Smooth muscle cell (in vitro differentiated cells): ENCODE results near the gene SEMG1. TPM values are rescaled to one million over a fixed set of nuclear protein-coding genes. Genes with fewer than 3 reads are reported as not detected.

Experiments
- DNase-seq: peaks from one replicate; lab custom pipeline; 2025; ENCODE audit not compliant: unreplicated experiment; lab: John Stamatoyannopoulos, UW
- H2AFZ ChIP-seq: fragments of 200-600 bp; sonication (generic); 2 replicates; pipeline ENCODE4 v1.6.0; 2016; ENCODE audit warnings: antibody characterized with exemption, low read depth, mild to moderate bottlenecking
- H3F3A ChIP-seq: fragments of 200-600 bp; sonication (generic); 2 replicates; pipeline ENCODE4 v1.6.0; 2017; ENCODE audit warnings: antibody characterized with exemption, low read depth
- H3K27ac ChIP-seq: fragments of 200-600 bp; sonication (generic); 2 replicates; pipeline ENCODE4 v1.5.1; 2016; ENCODE audit warnings: low read depth, mild to moderate bottlenecking
- H3K27me3 ChIP-seq: fragments of 200-600 bp; sonication (generic); 2 replicates; pipeline ENCODE4 v1.6.1; 2016; ENCODE audit warnings: low read depth, mild to moderate bottlenecking
- H3K36me3 ChIP-seq: fragments of 200-600 bp; sonication (generic); 2 replicates; pipeline ENCODE4 v1.5.1; 2016; ENCODE audit warnings: low read depth
- H3K4me1 ChIP-seq: fragments of 200-600 bp; sonication (generic); 2 replicates; pipeline ENCODE4 v1.5.1; 2016; ENCODE audit warnings: low read depth
- H3K4me2 ChIP-seq: fragments of 200-600 bp; sonication (generic); 2 replicates; pipeline ENCODE4 v1.6.0; 2016; ENCODE audit warnings: mild to moderate bottlenecking
- H3K4me3 ChIP-seq: fragments of 200-600 bp; sonication (generic); 2 replicates; pipeline ENCODE4 v1.5.1; 2016; ENCODE audit warnings: mild to moderate bottlenecking
- H3K79me2 ChIP-seq: fragments of 200-600 bp; sonication (generic); 2 replicates; pipeline ENCODE4 v1.6.0; 2016; ENCODE audit warnings: low read depth, mild to moderate bottlenecking
- H3K9ac ChIP-seq: fragments of 200-600 bp; sonication (generic); 2 replicates; pipeline ENCODE4 v1.6.0; 2016; ENCODE audit warnings: low read depth
- H3K9me3 ChIP-seq: fragments of 200-600 bp; sonication (generic); replicated peaks from 2 replicates; pipeline ENCODE4 v1.5.1; 2016; ENCODE audit warnings: low read depth
- H4K20me1 ChIP-seq: fragments of 200-600 bp; sonication (generic); 2 replicates; pipeline ENCODE4 v1.6.0; 2016; ENCODE audit warnings: low read depth
- CTCF ChIP-seq: fragments of 200-600 bp; sonication (generic); IDR thresholded peaks from 2 replicates; pipeline ENCODE4 v1.5.1; 2017; ENCODE audit warnings: borderline replicate concordance, mild to moderate bottlenecking, antibody characterized with exemption; ENCODE audit not compliant: insufficient read depth, poor library complexity, severe bottlenecking
- WGBS: methylation state at CpG from one replicate; pipeline ENCODE4 v1.1.7; 2016; ENCODE audit warnings: low lambda C conversion rate; 5-methylcytosine and 5-hydroxymethylcytosine counted together
- polyA plus RNA-seq: library from polyadenylated mRNA; unstranded; fragments of >200 nt; fragmentation: Nextera tagmentation; extraction: Ambion mirVana; gene quantifications from 2 replicates; pipeline ENCODE4 v1.2.1, GENCODE V29; 2016
- total RNA-seq: library from RNA; depleted of rRNA; stranded (reverse); fragments of >200 nt; gene quantifications from 2 replicates; pipeline ENCODE4 v1.2.3, GENCODE V29; 2014

Gene SEMG1
- total and polyA plus RNA-seq, 2 experiments from 2014 or later = not detected

GRCh38 chr20:45229264-45230056, 22.6 kb downstream of the SEMG1 start:
- no peaks in the 10 kb centered on the region for H3F3A ChIP-seq
- no peak for TF ChIP-seq CTCF
- H3K36me3 ChIP-seq = no peaks in the 10 kb centered on the region
- no peaks in the 10 kb centered on the region for H3K4me1 ChIP-seq
- no peaks in the 10 kb centered on the region for H3K79me2 ChIP-seq
- H3K4me2 ChIP-seq = no peak overlapping the region
- peaks cover 52% of the 10 kb centered on the region for H3K27me3 ChIP-seq
- no peaks in the 10 kb centered on the region for H3K9me3 ChIP-seq
- no peak overlapping the region for H3K4me3 ChIP-seq
- H4K20me1 ChIP-seq = no peaks in the 10 kb centered on the region
- H2AFZ ChIP-seq = no peak overlapping the region
- WGBS = 69% methylated on average over 18 of the region's 18 CpGs
- no peak for DNase-seq
- H3K9ac ChIP-seq = no peak overlapping the region
- H3K27ac ChIP-seq = no peak overlapping the region

- Histone ChIP-seq H3F3A (no peaks in the 10 kb centered on the region), H3K27ac (no peak overlapping the region), H3K9ac (no peak overlapping the region), H3K9me3 (no peaks in the 10 kb centered on the region), H3K4me3 (no peak overlapping the region), H3K4me2 (no peak overlapping the region), H3K27me3 (peaks cover 40% of the 10 kb centered on the region), H3K36me3 (no peaks in the 10 kb centered on the region), H3K79me2 (no peaks in the 10 kb centered on the region), H3K4me1 (no peaks in the 10 kb centered on the region), H4K20me1 (no peaks in the 10 kb centered on the region), H2AFZ (no peak overlapping the region)
- no peak for DNase-seq
- 88% methylated on average over 9 of the region's 9 CpGs for WGBS
- TF ChIP-seq CTCF = no peak
These were observed 23.8 kb downstream of the SEMG1 start for GRCh38 chr20:45230631-45231030.

DNA sequence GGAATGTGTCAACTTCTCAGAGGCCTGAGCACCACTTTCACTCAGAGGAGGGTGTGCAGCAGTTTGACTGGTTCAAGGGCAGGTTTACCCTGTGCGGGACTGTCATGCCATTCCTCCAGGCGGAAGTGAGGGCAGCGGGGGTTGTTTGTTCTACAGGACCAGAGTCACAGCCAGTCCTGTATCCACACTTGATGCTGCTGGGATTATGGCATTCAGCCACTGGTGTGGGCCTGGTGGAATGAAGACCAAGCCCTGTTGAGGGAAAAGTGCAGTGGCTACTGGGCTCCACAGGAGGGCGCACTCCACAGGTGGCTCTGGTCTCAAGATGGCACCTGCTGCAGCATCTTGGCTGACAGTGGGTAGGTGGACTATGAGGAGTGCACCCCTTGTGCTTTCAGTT, 29.2 kb downstream of the SEMG1 start:
- Histone ChIP-seq H3K4me1 (no peaks in the 10 kb centered on the region), H3K9me3 (no peaks in the 10 kb centered on the region), H3K79me2 (no peaks in the 10 kb centered on the region), H3K27ac (no peak overlapping the region), H3K4me3 (no peak overlapping the region), H3F3A (no peaks in the 10 kb centered on the region), H4K20me1 (no peaks in the 10 kb centered on the region), H3K9ac (no peak overlapping the region), H3K36me3 (no peaks in the 10 kb centered on the region), H2AFZ (no peak overlapping the region), H3K4me2 (no peak overlapping the region), H3K27me3 (peaks cover 38% of the 10 kb centered on the region)
- WGBS = 72% methylated on average over 4 of the region's 4 CpGs
- TF ChIP-seq CTCF = peak; percentile 16
- DNase-seq = no peak

DNA sequence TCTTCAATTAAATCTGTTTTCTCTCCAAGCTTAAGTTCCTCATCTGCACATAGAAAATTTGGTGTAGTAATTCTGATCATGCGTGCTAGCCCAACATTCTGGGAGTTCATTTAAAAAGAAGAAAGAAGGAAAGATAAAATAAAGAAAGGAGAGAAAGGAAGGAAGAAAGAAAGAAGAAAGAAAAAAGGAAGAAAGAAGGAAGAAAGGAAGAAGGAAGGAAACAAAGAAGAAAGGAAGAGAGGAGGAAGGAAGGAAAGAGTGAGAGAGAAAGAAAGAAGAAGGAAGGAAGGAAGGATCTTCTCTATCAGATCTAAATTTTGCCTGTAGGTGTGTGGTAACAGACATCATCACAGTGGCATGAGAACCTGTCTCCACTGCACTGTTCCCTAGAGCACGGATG, 31.3 kb downstream of the SEMG1 start:
- H3K27me3 ChIP-seq = peaks cover 44% of the 10 kb centered on the region
- no peaks in the 10 kb centered on the region for H3K79me2 ChIP-seq
- H3K36me3 ChIP-seq = no peaks in the 10 kb centered on the region
- no peak overlapping the region for H3K4me2 ChIP-seq
- H3K9ac ChIP-seq = no peak overlapping the region
- no peak overlapping the region for H3K27ac ChIP-seq
- no peaks in the 10 kb centered on the region for H4K20me1 ChIP-seq
- 85% methylated on average over 2 of the region's 2 CpGs for WGBS
- no peak for DNase-seq
- H3K4me3 ChIP-seq = no peak overlapping the region
- H3K9me3 ChIP-seq = no peaks in the 10 kb centered on the region
- H2AFZ ChIP-seq = no peak overlapping the region
- no peaks in the 10 kb centered on the region for H3K4me1 ChIP-seq
- H3F3A ChIP-seq = no peaks in the 10 kb centered on the region
- TF ChIP-seq CTCF = no peak
